CD4-positive, alpha-beta T cell treated with Interleukin-6 at 100 ng/mL for 8 hours (primary cell): ENCODE measurements around the gene ERG.

Experiments
- DNase-seq: peaks from one replicate; pipeline ENCODE4 v3.0.0-alpha.2; 2020; ENCODE audit warnings: mixed read lengths, low spot score

ERG gene, protein sequence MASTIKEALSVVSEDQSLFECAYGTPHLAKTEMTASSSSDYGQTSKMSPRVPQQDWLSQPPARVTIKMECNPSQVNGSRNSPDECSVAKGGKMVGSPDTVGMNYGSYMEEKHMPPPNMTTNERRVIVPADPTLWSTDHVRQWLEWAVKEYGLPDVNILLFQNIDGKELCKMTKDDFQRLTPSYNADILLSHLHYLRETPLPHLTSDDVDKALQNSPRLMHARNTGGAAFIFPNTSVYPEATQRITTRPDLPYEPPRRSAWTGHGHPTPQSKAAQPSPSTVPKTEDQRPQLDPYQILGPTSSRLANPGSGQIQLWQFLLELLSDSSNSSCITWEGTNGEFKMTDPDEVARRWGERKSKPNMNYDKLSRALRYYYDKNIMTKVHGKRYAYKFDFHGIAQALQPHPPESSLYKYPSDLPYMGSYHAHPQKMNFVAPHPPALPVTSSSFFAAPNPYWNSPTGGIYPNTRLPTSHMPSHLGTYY

DNA sequence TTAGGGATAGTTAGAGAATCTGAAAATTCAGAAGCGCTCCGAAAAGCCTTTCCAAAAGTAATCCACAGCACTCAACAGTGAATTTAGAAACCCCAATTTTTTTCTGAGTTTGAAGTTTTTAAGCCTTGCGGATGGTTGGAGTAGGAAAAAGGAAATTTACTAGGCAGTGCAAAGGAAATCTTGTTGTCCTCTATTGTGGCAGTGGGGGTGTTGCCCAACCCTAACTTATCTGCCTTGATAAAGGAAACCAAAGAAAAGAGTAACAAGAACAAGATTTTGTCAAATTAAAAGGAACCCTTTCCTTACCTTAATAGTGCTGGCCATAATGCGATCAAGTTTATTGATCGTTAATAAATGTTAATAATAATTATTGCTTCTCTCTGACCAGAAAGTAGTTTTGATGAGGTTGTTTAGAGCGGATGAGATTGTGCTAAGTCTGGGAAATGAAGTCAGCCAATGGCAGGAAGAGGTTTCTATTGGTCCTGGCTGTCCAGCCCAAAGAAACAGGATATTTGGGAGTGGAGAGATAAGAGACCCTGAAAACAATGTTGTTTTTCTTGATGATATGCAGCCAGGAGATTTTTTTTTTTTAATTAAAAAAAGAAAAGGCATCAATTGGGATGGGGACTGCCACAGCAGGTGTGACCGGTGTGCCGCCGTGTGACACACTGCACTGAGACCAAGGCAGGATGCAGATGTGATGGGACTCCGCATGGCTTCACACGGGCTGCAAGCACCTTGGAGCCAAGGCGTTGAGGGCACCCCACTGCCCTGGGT, at the start of gene ERG:
Gene ERG (minus strand): TSS at position 421 of the 777 bp plus-strand sequence. CDS start 97 bp downstream, at position 324.
- no peak for DNase-seq

DNA sequence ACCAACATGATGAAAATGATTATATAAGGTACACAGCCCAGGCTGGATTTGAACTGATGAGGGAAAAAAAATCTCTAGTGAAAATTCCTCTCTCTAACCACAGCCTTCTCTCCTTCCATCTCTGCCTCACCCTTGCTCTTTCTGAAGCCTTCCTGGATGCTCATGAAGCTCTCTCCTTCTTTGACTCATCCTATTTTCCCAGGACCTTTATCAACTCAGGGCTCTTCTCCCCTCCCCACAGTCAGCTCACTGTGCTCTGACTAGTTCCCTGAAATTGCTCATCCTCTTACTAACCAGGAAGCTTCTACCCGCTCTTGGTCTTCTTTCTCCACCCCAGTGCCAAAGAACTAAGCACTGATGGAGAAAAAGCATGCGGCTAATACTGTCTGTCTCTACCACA, 46.4 kb upstream of the ERG start:
- no peak for DNase-seq

DNA sequence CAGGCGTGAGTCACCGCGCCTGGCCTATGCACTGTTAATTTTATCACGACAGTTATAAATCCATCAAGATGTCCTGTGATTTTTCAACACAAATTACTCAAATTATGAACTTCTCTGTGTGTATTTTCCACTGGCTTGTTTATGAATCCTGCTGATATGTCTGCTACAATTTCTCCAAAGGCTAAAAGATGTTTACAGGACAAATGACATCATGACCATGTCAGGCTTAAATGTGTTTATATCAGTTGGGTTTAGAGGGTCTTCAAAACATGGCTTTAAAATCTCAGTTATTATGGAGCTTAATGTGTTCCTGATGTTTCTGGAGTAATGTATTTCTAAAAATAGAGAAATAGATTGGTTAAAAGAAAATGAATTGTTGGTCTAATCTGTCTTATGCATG, 44.0 kb upstream of the ERG start:
- DNase-seq = no peak

DNA sequence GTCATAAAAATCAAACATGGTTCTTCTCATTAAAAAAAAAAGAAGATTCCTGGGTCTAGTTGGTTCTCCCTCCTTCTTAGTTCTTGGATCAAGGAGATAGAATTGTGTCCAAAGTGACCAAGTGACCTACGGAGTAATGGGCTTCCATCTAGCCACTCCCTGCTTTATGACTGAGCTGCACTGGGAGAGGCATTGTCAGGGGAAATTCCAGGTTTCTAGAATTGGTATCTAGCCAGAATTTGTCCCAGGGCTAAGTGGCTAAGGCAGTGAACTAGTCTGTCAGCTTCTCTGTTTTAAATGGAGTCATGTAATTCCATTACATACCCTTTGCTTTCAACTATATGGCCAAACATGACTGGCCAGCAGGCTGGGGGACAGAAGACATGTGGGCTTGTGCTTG, 40.1 kb upstream of the ERG start:
- DNase-seq = no peak

DNA sequence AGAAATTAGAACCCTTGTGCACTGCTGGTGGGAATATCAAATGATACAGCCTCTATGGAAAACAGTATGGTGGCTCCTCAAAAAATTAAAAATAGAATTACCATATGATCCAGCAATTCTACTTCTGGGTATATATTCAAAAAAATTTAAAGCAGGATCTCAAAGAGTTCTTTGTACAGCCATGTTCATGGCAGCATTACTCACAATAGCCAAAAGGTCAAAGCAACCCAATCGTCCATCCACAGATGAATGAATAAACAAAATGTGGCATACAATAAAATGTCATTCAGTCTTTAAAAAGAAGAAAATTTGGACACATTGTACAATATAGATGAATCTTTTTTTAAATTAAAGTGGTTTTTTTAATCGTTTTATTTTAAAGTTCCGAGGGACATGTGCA, 36.3 kb upstream of the ERG start:
- no peak for DNase-seq

DNA sequence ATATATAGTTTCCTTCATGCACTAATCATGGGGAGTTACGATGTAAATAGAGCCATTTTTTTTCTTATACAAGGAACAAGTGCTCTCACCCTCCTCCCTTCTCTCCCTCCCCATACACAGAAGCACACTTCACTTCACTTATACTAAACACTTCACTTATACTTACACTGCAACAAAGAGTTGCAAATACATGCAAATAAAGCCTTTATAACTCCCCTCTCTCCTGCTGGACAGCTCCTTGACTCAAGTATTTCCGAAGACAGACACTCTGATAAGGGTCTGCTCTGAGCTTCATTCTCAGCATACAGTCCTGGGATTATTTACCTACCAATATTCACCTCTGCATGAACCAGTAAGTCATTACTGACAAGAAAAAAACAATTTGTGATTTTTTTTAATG, 35.6 kb upstream of the ERG start:
- no peak for DNase-seq

DNA sequence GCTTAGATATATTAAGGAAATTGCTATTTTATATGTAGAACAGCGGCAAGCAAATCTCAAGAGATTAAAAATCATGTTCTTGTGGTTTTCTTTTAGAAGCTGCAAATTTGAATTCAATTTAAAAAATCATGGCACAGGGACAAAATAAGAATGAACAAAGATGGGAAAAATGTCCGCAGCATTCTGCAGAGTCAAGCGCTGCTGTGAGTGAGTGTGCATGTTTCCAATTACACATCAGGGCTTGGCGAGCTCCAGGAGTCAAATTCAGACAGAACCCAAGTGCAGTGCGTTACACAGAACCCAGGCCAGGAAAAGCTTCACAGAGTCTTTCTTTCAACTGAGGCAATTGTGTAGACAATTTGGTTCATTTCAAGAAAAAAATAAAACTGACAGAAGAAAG, 33.3 kb upstream of the ERG start:
- DNase-seq = no peak

DNA sequence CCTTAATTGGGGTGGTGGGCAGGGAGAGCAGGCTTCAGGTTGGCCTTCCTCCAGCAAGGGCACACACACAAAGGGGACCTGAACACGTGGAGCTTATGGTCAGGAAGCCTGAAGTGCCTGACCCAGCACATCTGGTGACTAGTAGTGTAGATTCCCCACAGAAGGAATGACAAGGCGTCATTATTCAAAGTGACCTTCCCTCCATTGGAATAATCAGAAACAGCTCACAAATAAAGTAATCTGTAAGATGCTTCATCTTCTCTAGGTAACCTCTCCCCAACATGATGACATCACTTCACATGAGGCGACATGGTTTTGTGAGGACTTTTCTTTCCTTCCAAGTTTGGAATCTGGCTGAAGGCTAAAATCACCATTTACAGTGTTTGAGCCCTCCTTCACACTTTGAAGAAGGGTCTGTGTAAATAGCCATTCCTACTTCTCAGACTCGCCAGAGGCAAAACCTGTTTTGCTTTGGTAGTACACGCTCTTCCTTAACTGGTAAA, 32.8 kb upstream of the ERG start:
- no peak for DNase-seq

DNA sequence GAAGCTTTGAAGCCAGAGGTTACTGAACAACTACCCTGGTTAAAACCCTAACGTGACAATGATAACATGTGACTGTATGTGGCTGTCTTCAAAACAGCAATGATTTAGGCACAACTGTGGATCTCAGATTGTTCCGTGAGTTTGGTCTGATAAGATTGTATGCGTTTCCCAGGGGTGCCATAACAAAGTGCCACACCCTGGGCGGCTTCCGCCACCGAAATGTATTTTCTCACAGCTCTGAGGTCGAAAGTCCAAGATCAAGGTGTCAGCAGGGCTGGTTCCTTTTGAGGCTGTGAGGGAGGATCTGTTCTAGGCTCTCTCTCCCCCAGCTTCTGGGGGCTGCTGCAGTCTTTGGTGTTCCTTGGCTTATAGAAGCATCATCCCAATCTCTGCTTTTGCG, 29.5 kb upstream of the ERG start:
- no peak for DNase-seq

DNA sequence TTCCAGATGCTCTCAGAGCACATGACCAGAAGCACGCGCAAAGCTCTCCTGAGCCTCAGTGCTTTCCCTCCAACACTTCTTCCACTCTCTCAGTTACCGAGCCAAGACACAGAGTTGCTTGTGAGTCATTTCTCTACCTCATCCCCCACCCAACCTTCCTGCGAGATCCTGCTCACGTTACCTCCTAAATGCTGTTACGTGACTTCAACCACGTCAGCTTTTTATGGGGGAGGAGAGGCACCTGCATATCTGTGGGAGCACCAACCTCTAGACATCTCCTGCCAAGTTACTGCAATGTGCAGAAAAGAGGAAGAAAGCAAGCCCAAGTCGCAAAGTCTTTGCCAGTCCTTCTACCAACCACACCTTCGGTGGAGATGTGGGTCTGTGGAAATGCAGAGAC, 27.2 kb upstream of the ERG start:
- DNase-seq = no peak

DNA sequence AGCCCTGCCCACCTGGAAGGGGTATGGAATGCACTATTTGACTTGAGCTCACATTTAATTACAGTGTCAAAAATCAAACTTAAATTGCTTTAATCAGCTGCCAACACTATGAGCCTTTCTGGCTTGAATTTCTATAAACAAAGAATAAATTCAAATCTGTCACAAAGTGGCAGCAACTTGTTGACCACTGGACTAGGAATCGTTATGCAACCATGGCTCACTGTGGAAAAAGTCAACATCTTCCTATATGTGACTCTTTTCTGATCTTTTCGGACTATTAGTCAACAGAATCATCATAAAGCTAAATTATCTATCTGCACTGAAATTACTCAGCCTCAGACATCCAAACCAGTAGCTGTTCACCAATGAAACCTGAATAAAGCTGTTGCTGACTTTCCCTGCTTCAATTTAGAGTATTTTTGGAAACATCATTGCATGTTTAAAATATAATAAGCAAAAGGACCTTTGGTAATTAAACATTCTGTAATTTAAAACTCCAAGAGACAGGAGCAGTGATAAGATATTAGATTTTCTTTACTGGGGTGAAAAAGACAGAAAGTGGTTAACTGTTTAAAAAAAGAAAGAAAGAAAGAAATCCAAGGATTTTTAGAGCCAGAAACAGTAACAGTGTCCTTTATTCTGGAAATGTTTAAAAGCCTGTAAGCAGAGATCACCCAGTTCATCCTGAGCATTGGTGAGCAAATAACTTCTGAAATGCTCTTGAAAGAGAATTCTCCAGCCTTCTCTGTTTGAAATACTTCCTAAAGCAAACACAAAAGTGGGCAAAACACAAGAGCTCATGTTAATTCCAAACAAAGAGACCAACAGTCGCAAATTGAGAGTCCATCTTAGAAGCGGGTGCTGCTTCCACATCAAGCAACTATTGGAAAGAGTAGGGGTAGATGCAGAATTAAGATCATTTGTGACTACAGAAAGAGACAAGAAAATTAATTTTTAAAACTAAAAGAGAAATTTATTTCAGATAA, 26.2 kb upstream of the ERG start:
- no peak for DNase-seq

DNA sequence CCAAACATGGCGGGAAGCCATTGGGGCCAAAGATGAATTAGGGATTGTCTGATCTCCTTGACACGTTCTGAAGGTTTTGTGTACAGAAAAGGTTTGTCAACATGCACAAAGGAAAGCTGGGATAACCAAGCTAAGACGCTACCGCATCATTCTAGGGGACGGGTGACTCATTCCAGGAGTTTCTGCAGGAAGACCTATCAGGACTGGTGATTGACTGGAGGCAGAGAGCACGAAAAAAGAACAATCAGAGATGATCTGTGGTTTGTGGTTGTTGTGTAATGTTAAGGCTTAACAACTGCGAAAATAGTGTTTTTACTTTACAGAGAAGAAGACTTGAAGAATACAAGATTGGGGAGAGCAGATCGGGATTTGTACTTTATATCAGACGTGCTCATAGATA, 22.2 kb upstream of the ERG start:
- no peak for DNase-seq

DNA sequence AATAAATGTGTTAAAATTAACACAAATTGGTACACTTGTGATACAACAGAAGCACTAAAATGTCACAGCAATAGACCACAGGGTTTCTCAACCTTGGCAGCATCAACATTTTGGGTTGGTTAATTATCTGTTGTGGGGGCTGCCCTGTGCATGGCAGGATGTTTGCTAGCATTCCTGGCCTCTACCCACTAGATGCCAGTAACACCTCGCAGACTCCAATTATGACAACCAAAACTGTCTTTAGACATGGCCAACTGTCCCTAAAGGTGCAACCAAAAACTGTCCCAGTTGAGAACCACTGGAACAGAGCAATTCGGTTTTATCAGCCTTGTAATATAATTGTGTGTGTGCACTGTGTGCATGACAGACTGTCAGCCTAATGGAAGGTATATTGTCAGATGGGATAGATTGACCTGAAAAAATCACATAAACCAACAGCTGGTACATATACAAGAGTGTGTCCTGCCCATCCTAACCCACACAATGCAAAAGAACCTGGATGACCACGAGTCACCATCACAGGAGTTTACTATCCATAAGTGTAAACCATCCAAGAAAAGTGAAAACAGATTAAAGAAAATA, 13.5 kb upstream of the ERG start:
- no peak for DNase-seq

DNA sequence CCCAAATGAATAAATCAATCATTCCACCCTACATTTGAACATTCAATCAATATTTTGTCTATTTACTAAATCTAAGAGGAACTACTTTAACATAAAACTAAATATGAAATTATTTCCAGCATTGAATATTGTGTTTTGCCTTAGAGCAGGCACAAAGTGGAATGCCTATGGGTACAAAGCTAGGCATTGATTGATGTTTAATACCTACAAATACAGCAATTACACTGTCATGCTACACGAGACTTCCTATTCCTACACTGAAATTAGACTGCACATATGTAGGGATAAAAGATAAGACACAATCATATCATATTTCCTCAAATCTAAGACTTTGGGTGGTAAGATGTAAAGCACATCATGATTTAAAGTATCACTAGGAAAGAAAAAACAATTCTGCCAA, 12.9 kb upstream of the ERG start:
- no peak for DNase-seq

DNA sequence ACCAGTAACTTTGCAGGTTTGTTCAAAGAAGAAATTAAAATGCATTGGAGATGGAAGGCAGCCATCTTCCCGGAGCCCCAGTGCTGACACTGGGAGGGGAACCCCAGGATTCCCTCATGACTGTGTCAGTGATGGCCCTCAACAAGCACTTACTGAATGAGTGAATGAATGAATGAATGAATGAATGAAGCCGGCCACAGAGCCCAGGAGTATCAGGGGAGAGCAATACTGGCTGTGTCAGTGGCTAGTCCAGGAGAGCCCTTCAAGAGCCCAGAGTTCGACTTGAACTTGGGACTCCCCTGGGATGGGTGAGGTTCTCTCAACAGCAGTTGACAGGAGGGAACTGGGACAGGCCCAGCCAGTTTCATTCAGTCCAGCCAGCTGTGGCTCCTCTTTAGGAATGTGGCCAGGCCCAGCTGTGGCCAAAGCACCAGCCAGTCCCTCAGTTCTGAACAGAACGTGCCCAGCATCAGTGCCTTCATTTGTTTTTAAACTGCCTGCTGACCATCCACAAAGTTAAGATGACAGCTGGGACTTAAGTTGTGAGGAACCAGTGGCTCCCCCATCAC, 9.2 kb upstream of the ERG start:
- DNase-seq = no peak

DNA sequence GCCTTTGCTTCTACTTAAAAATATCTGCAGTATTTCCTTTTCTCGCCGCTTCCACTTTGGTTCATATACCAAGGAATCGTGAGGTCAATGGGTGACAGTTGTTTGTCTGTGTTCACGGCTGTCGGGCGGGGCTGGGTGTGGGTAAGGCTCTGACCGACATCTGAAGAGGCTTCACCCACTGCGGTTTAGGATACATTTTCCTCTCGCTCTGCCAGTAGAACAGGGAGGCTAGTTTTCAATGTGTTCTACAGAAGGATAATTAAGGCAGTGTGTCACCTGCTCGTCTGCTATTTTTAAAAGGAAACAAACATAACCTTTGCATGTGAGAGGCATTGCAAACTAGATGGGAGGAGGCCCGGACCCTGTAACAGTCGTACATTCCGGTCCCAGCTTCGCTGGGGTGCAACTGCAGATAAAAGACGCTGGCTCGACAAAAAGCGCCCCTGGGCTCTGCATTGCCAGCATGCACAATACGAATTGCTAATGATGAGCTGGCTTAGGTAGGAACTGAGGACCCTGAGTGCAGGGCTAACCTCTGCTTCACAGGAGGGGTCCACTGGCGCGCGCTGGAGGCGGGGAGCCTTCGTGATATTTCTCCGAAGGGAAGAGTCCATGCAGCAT, 8.5 kb upstream of the ERG start:
- DNase-seq = no peak

DNA sequence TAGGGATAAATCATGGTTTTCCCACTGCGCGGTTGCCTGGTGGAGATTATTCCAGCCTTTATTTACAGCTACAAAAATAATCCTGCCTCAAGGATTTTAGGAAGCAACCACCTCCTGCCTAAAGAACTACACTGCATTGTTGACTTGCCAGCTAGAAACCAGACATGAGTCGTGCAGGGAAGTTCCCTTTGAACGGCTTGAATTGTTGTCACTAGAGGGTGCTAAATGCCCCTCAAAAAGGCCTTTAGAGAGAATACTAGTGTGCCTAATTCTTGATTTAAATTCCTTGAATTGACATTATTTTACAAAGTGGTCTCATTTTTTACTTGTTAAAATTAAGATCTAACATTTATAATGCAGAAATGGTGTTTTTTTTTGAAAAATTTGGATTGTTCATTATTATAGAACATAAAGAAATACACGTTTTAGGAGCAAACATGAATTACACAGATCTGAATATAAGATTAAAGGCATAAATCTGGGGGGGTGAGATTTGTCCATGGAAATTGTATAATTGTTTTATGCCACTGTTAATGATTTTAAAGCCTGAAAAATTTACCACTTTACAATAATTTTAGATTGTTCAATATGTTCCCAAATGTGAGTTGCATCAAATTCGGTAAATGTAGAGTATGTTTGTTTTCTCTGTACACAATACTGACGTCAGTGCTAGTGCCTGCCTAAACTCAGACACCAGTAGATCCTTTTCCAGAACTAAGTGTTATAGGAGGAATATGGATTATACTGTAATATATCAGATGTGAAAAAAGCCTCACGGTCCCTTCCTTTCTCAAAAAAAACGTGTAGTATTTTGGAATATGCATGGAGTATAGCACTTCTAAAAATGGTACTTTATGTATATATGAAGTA, 7.6 kb upstream of the ERG start:
- DNase-seq = no peak

DNA sequence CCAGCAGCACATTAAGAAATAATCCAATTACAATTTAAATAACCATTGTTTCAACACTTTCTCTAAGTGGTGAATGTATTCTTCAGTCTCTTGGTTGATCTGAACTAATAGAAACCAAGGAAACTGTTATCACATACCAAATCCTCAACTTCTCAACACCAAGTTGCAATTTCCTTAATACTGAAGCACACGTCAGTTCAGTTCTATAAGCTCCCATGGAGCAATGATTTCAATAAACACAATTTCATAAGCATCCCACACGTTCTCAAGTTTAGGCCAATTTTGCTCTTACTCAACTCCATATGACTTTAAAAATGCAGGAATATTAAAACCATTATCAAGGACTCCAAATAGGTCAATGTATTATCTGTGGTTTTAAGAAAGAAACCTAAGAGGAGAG, 5.8 kb upstream of the ERG start:
- no peak for DNase-seq

DNA sequence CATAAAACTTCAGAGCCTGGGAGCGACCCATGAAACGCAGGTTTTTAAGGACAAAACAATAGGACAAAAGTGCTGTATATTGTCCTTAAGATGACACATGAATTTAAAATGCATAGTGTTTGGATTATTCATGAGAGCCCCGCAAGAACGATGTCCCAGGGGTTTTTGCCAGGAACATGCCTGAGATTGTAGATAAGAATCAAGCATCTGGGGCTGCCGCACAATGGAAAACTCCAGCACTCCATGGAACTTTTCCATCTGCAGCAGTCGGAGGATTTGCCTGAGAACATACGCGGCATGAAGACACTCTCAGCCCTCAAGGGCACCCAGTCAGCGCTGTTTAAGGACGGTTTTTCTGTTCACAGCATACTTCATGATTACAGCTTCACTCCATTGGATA, 5.3 kb upstream of the ERG start:
- DNase-seq = no peak

DNA sequence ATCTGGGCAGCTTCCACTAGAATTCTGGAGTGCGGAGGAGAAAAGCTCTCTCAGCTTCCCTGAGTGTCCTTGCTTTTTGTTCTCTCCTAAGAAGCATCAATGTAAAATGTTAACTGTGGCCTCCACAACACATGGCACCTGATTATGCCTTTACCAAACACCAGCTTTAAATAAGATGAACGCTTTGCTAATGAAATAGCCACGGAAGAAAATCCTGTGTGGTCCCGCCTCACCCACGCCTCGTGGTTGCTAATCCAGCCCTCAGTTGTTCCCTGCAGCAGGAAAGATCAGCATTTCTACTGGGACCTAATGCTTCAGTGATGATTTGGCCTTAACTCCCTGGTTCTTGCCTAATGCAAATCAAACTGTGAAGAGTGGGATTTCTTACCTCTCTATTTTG, 1.8 kb upstream of the ERG start:
- DNase-seq = no peak
